Thoracic aorta (tissue), 2 donors: ENCODE measurements around the gene CAPN12. TPM values are rescaled to one million over a fixed set of nuclear protein-coding genes. Genes with fewer than 3 reads are reported as not detected.
"Not testable (repeated sequence)": the region's sequence is repeated elsewhere in the genome, so short reads cannot be mapped to it uniquely, and the experiment has no call there.

Source experiments
- ATAC-seq: fragments of 150-250 bp; one replicate; pipeline ENCODE4 v1.8.0; 2017; ENCODE audit warnings: low read depth; ENCODE audit not compliant: insufficient number of reproducible peaks, low FRiP score
- DNase-seq: peaks from one replicate; pipeline ENCODE4 v3.0.0-alpha.2; 2020; ENCODE audit warnings: low spot score
- H3K27ac ChIP-seq, 2 donors: fragments of 200-600 bp; sonication (generic); 1 replicate in 1 of 2; 2 replicates in 1 of 2; pipeline ENCODE4 v1.5.1; 2016; ENCODE audit warnings: mild to moderate bottlenecking in 2 of 2, moderate library complexity in 2 of 2
- H3K27me3 ChIP-seq: fragments of 200-600 bp; sonication (generic); replicated peaks from 2 replicates; pipeline ENCODE4 v1.6.0; 2016; ENCODE audit warnings: mild to moderate bottlenecking; ENCODE audit not compliant: insufficient read depth
- H3K36me3 ChIP-seq: fragments of 200-600 bp; sonication (generic); one replicate; pipeline ENCODE4 v1.5.1; 2016
- H3K4me1 ChIP-seq, 2 donors: fragments of 200-600 bp; sonication (generic); 1 replicate in 1 of 2; 2 replicates in 1 of 2; pipeline versions ENCODE4 v1.5.1 to v1.6.0; 2016; ENCODE audit warnings: low read depth in 2 of 2, mild to moderate bottlenecking in 1 of 2; ENCODE audit not compliant: control insufficient read depth in 1 of 2
- H3K4me3 ChIP-seq: fragments of 200-600 bp; sonication (generic); 2 replicates; pipeline ENCODE4 v1.5.1; 2016; ENCODE audit warnings: mild to moderate bottlenecking
- H3K9me3 ChIP-seq: fragments of 200-600 bp; sonication (generic); 2 replicates; pipeline ENCODE4 v1.5.1; 2016
- total RNA-seq, 2 donors: library from RNA; depleted of rRNA; stranded (reverse); fragments of >200 nt; gene quantifications; one replicate each; pipeline versions ENCODE4 v1.1.0 to v1.2.3, GENCODE V29; 2016
- TF ChIP-seq, protein P1 (sequence below): fragments of 200-600 bp; sonication (generic); IDR thresholded peaks from one replicate; pipeline ENCODE4 v1.5.1; 2019; ENCODE audit warnings: antibody characterized with exemption

CAPN12 gene
- total RNA-seq, 2 donors from 2014 or later = 0.81 to 2.1 TPM

- not testable (repeated sequence) for H3K9me3 ChIP-seq
These were observed 26.1 kb upstream of the CAPN12 start for GRCh38 chr19:38770228-38770948.

GRCh38 chr19:38769635-38770211 is 25.4 kb upstream of the CAPN12 start:
- peak; percentile 65 for DNase-seq
- H3K4me3 ChIP-seq = peak overlapping the region; percentile 57
- no peaks in the 10 kb centered on the region for H3K9me3 ChIP-seq
- no peaks in the 10 kb centered on the region for H3K27me3 ChIP-seq
- ATAC-seq = peak; percentile 80
- no peaks in the 10 kb centered on the region for H3K4me1 ChIP-seq
- H3K27ac ChIP-seq = no peak overlapping the region
- TF ChIP-seq, protein P1, sequence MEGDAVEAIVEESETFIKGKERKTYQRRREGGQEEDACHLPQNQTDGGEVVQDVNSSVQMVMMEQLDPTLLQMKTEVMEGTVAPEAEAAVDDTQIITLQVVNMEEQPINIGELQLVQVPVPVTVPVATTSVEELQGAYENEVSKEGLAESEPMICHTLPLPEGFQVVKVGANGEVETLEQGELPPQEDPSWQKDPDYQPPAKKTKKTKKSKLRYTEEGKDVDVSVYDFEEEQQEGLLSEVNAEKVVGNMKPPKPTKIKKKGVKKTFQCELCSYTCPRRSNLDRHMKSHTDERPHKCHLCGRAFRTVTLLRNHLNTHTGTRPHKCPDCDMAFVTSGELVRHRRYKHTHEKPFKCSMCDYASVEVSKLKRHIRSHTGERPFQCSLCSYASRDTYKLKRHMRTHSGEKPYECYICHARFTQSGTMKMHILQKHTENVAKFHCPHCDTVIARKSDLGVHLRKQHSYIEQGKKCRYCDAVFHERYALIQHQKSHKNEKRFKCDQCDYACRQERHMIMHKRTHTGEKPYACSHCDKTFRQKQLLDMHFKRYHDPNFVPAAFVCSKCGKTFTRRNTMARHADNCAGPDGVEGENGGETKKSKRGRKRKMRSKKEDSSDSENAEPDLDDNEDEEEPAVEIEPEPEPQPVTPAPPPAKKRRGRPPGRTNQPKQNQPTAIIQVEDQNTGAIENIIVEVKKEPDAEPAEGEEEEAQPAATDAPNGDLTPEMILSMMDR = peak; percentile 88
- no peaks in the 10 kb centered on the region for H3K36me3 ChIP-seq

More at GRCh38 chr19:38770228-38770948, 26.1 kb upstream of the CAPN12 start:
- H3K27ac ChIP-seq, ATAC-seq, DNase-seq, H3K4me1 ChIP-seq, H3K36me3 ChIP-seq, H3K27me3 ChIP-seq: not testable (repeated sequence)
- peak overlapping the region; percentile 57 for H3K4me3 ChIP-seq

- no peak overlapping the region for H3K27ac ChIP-seq
- no peaks in the 10 kb centered on the region for H3K27me3 ChIP-seq
- H3K36me3 ChIP-seq = no peaks in the 10 kb centered on the region
- no peaks in the 10 kb centered on the region for H3K4me1 ChIP-seq
- DNase-seq = no peak
- TF ChIP-seq, protein P1 = no peak
- no peak for ATAC-seq
- no peak overlapping the region for H3K4me3 ChIP-seq
- H3K9me3 ChIP-seq = no peaks in the 10 kb centered on the region
These were observed 22.2 kb upstream of the CAPN12 start for GRCh38 chr19:38766276-38767047.

DNA sequence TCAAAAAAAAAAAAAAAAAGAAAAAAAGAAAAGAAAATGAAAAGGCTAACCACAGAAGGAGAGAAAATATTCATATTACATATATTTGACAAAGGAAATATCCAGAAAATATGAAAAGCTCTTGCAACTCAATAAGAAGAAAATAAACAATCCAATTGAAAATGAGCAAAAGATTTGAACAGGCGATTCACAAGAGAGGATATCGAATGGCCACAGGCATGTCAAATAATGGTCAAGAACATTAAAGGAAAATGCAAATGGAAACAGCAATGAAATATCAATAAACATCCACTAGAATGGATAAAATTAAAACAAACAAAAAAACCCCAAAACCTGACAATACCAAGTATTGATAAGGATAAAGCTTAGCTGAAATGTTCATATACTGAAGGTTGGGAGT is 20.9 kb upstream of the CAPN12 start:
- no peak for ATAC-seq
- TF ChIP-seq, protein P1 = no peak
- no peaks in the 10 kb centered on the region for H3K4me1 ChIP-seq

DNA sequence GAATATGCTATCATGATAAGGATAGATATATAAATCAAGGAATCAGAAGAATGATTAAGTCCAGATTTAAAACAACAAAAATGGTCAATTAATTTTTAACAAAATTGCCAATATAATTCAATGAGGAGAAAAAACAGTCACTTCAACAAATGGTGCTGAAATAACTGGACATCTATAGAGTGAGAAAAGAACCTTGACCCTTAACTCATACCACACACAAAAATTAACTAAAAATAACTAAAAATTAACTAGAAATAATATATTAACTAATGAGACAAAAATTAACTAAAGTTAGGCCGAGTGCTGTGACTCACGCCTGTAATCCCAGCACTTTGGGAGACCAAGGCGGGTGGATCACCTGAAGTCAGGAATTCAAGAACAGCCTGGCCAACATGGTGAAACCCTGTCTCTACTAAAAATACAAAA is 19.5 kb upstream of the CAPN12 start:
- no peak for DNase-seq
- no peaks in the 10 kb centered on the region for H3K9me3 ChIP-seq

More for the DNA sequence above, 20.9 kb upstream of the CAPN12 start:
- H3K36me3 ChIP-seq = no peaks in the 10 kb centered on the region
- H3K4me3 ChIP-seq = no peak overlapping the region
- DNase-seq = no peak
- no peaks in the 10 kb centered on the region for H3K9me3 ChIP-seq
- H3K27me3 ChIP-seq = no peaks in the 10 kb centered on the region
- no peak overlapping the region for H3K27ac ChIP-seq

GRCh38 chr19:38761884-38762389 is 17.7 kb upstream of the CAPN12 start:
- not testable (repeated sequence) for H3K4me1 ChIP-seq, H3K27ac ChIP-seq, H3K36me3 ChIP-seq, H3K4me3 ChIP-seq, ATAC-seq, DNase-seq, H3K9me3 ChIP-seq, H3K27me3 ChIP-seq

More for the DNA sequence above, 19.5 kb upstream of the CAPN12 start:
- ATAC-seq = no peak
- no peaks in the 10 kb centered on the region for H3K36me3 ChIP-seq
- no peaks in the 10 kb centered on the region for H3K4me1 ChIP-seq
- no peak overlapping the region for H3K27ac ChIP-seq
- H3K27me3 ChIP-seq = no peaks in the 10 kb centered on the region
- TF ChIP-seq, protein P1 = no peak
- no peak overlapping the region for H3K4me3 ChIP-seq

DNA sequence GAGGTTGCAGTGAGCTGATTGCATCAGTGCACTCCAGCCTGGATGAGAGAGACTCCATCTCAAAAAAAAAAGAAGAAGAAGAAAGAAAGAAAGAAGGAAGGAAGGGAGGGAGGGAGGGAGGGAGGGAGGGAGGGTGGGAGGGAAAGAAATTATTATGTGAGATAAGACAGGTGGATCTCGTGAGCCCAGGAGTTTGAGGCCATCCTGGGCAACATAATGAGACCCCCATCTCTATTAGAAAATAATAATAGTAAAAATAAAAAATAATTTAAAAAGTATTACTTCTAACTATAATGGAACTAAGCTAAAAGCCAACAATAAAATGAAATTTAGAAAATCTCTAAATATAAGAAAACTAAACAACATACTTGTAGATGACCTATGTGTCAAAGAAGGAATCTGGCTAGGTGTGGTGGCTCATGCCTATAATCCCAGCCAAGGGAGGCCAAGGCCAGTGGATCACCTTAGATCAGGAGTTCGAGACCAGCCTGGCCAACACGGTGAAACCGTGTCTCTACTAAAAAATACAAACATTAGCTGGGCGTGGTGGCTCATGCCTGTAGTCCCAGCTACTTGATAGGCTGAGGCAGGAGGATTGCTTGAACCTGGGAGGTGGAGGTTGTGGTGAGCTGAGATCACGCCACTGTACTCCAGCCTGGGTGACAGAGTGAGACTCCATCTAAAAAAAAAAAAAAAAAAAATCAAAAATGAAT is 16.7 kb upstream of the CAPN12 start:
- not testable (repeated sequence) for H3K27me3 ChIP-seq, H3K4me3 ChIP-seq, H3K4me1 ChIP-seq, DNase-seq, H3K27ac ChIP-seq, H3K36me3 ChIP-seq, H3K9me3 ChIP-seq, ATAC-seq
